Measurements from ENCODE around the gene MUC7. TPM values are rescaled to one million over a fixed set of nuclear protein-coding genes. Genes with fewer than 3 reads are reported as not detected.

Gene MUC7
- polyA plus RNA-seq, 3 donors = 0.08 to 0.14 TPM; not detected in 1

DNA sequence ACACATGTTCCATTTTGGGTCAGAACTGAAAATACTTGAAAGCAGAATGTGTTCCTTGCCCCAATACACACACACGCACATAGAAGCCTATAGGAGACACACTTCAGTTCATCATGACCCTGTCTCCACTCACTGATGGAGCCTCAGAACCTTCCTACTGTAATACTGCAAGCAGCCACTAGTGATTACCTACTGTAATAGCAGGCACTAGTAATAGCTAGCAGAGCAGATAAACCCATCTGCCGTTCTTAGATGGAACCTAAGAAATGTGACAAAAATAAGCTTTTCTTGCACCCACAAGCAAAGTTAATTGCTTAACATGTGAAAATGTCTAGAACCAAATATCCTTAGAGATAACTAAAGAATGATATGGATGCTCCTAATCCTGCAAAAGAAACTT, 60.0 kb downstream of the MUC7 start:
- DNase-seq (ENCODE audit: low read depth in 3 of 3, low spot score in 2 of 3) = no peak

Other genes with a start within 250 kb of the MUC7 start
- 1 to 10 TPM in 1 of 3 donors, under 1 TPM in 2; 0.76 to 1.3 (median 0.86) TPM for gene FDCSP, start 246.1 kb upstream of the MUC7 start, polyA plus RNA-seq (ENCODE audit: insufficient read length in 3 of 3)
- gene CSN3, start 229.6 kb upstream of the MUC7 start, polyA plus RNA-seq (ENCODE audit: insufficient read length in 3 of 3) = not detected
- under 1 TPM in 2 of 3 donors, not detected in 1; 0.11 to 0.18 TPM for gene CABS1, start 137.2 kb upstream of the MUC7 start, polyA plus RNA-seq (ENCODE audit: insufficient read length in 3 of 3)
- gene SMR3A, start 111.4 kb upstream of the MUC7 start, polyA plus RNA-seq (ENCODE audit: insufficient read length in 3 of 3) = not detected
- not detected for gene SMR3B, start 89.1 kb upstream of the MUC7 start, polyA plus RNA-seq (ENCODE audit: insufficient read length in 3 of 3)
- not detected for gene OPRPN, start 74.3 kb upstream of the MUC7 start, polyA plus RNA-seq (ENCODE audit: insufficient read length in 3 of 3)
- not detected for gene AMTN, start 46.4 kb downstream of the MUC7 start, polyA plus RNA-seq (ENCODE audit: insufficient read length in 3 of 3)
- 1 to 10 TPM; 1.2 to 1.7 (median 1.3) TPM for gene AMBN, start 120.1 kb downstream of the MUC7 start, polyA plus RNA-seq (ENCODE audit: insufficient read length in 3 of 3)
- 1 to 10 TPM; 4.7 to 6.0 (median 5.9) TPM for gene ENAM, start 156.5 kb downstream of the MUC7 start, polyA plus RNA-seq (ENCODE audit: insufficient read length in 3 of 3)
- 1 to 10 TPM in 2 of 3 donors, under 1 TPM in 1; 0.69 to 1.6 (median 1.1) TPM for gene JCHAIN, start 194.3 kb downstream of the MUC7 start, polyA plus RNA-seq (ENCODE audit: insufficient read length in 3 of 3)
- gene UTP3, start 216.3 kb downstream of the MUC7 start, polyA plus RNA-seq (ENCODE audit: insufficient read length in 3 of 3) = 10 to 100 TPM; 54.0 to 58.0 (median 54.2) TPM
- gene RUFY3, start 249.8 kb downstream of the MUC7 start, polyA plus RNA-seq (ENCODE audit: insufficient read length in 3 of 3) = 10 to 100 TPM; 91.9 to 95.9 (median 93.3) TPM